ENCODE results near the gene PTPRN2.

DNA sequence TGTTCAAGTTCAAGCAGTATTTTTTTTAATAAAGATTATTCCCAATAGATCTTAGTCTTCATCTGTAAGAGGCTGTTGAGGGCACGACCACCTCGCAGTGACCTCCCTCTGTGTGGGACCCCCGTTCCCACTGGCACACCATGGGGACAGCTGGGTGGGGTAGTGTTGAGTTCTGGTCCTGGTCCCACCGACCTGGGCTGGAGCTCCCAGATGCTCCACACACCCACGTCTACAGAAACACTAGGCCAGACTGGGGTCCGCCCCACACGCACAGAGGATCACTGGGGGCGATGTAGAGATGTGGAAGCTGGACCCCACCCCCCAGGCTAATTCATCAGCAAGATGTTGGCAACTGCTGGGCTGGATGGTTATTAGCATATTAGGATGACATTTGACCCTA, 623.6 kb downstream of the PTPRN2 start:
- TF ChIP-seq, protein P1, sequence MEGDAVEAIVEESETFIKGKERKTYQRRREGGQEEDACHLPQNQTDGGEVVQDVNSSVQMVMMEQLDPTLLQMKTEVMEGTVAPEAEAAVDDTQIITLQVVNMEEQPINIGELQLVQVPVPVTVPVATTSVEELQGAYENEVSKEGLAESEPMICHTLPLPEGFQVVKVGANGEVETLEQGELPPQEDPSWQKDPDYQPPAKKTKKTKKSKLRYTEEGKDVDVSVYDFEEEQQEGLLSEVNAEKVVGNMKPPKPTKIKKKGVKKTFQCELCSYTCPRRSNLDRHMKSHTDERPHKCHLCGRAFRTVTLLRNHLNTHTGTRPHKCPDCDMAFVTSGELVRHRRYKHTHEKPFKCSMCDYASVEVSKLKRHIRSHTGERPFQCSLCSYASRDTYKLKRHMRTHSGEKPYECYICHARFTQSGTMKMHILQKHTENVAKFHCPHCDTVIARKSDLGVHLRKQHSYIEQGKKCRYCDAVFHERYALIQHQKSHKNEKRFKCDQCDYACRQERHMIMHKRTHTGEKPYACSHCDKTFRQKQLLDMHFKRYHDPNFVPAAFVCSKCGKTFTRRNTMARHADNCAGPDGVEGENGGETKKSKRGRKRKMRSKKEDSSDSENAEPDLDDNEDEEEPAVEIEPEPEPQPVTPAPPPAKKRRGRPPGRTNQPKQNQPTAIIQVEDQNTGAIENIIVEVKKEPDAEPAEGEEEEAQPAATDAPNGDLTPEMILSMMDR (conservative IDR thresholded peaks at IDR 0.05 in 1 of 2, IDR thresholded peaks at IDR 0.05 in 1 of 2; ENCODE audit: low read depth in 1 of 2, low read length in 2 of 2), result no peak
- no peak for TF ChIP-seq EZH2 (IDR thresholded peaks at IDR 0.05; ENCODE audit: low read length, missing control alignments)

Measured in fibroblast of lung (primary cell).